Hematopoietic multipotent progenitor cell treated with erythropoietin and hydrocortisone succinate and interleukin-3 and kit ligand, for 8 days (in vitro differentiated cells): Measurements from ENCODE around the gene DCAKD.
"Not testable (repeated sequence)": the region's sequence is repeated elsewhere in the genome, so short reads cannot be mapped to it uniquely, and the experiment has no call there.

ENCODE experiments used
- DNase-seq: peaks from one replicate; pipeline ENCODE4 v3.0.0-alpha.2; 2015

The DCAKD gene

DNA sequence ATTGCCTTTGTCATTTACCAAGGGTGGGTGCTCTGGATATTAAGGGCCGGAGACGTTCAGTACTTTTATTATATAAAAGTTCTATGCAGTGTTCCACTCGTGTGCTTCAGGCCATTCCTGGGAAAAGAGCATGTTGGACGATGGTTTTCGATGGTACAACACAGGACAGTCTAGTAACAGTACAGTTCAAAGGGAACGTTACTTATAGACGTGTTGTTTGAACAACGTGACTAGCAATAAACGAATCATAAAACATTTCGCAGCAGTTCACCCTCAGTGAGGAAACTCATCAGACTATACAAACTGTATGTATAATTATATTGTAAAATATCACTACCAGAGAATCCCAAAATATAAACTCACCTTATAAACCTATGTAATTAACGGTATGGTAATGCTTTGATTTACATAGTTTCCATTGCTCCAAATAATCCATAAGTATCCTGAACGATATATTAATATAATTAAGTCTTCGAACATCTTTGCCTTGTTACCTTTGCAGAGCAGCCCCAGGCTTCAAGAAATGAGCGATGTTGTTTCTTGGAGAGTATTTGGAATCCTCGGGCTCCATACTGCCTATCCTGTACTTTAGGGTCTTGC lies 10.3 kb upstream of the DCAKD start:
- DNase-seq = no peak

DNA sequence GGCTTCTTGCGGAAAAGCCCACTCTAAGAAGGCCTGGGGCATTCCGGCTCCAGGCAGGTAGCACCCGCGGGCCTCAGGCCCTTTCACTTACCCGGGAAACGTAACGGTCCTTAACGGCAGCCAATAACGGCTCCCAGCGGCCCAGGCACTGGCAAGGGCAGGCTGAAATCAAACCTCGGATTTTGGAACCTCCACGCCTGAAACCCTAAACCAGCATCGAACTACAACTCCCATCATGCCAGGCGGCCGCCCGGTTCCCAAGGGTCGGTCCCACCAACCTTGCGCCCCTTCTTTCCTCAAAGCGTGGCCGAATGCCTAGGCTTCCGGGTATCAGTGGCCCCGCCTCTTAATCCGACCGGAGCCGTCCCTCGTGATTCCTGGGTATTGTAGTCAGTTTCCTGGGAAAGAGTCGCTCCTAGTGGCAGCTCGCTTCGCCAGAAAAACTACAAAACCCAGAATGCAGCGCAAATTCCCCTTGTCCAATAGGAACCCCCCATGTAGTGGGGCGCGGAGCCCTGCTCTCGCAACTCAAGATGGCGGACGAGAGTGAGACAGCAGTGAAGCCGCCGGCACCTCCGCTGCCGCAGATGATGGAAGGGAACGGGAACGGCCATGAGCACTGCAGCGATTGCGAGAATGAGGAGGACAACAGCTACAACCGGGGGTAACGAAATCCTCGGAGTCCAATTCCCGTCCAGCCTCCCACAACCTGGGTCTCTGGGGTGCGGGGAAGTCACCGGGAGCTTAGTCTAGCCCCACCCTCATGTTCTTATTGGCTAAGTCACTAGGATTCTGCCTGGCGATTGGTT lies 9.6 kb upstream of the DCAKD start, which contains the start of gene NMT1:
NMT1 (plus strand) TSS at position 521 of the 809 bp plus-strand sequence; CDS start at position 534, 13 bp downstream.
- peak; percentile 100 for DNase-seq

DNA sequence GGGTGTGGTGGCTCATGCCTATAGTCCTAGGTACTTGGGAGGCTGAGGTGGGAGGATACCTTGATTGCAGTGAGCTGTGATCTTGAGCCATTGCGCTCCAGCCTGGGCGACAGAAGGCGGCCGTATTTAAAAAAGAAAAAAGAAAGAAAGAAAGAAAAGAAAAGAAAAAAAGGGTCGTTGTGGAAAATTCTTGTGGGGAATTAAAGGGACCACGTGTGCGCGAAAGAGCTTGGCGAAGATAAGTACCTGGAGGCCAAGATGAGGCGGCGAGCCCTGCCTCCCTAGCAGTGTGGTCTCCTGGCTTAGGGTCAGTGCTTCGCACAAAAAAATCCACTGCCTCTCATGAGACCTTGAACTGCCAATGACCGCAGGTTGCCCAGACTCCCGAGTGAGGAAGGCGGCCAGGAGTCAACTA lies 9.0 kb upstream of the DCAKD start:
- DNase-seq = no peak

DNA sequence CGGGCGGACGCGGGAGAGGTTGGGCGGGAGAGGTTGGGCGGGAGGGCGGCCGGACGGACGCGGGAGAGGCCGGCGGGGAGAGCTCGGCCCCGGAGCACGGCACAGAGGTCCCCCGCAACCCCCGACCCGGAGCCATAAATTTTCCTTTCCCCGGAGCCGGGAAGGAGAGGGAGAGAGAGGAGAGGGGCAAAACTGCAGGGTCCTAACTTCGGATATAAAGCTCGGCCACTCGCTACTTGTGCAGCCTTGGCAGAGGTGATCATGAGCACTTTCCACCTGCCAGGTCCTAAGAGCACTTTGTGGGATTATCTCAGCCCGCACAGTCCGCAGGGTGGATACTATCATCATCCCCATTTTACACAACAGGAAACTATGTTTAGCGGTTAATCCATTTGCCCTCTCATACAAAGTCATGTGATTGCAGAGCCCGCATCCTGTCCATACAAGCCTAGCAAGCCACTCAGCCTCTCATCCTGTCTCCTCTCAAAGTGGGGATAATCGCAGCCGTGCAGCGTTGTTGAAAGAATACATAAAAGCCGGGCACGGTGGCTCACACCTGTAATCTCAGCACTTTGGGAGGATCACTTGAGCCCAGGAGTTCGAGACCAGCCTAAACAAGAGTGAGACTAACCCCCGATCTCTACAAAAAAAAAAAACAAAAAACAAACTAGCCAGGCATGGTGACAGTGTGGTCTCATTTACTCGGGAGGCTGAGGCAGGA lies 780 bp upstream of the DCAKD start:
- peak; percentile 73 for DNase-seq

DNA sequence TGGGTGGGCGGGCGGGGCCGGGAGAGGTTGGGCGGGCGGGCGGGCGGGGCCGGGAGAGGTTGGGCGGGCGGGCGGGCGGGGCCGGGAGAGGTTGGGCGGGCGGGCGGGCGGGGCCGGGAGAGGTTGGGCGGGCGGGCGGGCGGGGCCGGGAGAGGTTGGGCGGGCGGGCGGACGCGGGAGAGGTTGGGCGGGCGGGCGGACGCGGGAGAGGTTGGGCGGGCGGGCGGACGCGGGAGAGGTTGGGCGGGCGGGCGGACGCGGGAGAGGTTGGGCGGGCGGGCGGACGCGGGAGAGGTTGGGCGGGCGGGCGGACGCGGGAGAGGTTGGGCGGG lies 254 bp upstream of the DCAKD start:
- not testable (repeated sequence) for DNase-seq

DNA sequence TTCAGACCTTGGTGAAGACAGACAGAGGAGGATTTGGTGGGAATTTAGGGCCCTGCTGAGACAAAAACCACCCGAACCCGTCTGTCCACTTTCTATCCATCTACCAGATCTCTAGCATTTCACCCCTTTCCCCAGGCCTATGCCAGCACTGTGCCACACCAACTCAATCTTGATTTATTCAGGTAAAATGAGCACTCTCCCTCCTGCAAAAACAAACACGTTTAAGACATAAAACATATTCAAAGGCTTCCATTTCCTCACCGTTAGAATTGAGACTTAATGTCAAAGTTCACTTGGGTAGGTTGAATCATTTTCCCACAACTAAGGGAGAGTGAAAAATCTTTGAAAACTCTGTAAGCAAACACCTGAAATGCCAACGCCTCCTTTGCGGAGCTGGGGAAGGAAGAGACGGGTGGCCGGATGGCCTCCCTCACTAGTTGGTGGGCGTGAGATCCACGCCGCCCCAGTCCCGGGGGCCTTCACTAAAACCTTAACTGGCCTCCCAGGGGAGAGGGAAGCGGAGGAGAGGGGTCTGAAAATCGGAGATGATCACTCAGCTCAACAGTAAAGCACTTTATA lies 862 bp downstream of the DCAKD start:
- peak; percentile 43 for DNase-seq

DNA sequence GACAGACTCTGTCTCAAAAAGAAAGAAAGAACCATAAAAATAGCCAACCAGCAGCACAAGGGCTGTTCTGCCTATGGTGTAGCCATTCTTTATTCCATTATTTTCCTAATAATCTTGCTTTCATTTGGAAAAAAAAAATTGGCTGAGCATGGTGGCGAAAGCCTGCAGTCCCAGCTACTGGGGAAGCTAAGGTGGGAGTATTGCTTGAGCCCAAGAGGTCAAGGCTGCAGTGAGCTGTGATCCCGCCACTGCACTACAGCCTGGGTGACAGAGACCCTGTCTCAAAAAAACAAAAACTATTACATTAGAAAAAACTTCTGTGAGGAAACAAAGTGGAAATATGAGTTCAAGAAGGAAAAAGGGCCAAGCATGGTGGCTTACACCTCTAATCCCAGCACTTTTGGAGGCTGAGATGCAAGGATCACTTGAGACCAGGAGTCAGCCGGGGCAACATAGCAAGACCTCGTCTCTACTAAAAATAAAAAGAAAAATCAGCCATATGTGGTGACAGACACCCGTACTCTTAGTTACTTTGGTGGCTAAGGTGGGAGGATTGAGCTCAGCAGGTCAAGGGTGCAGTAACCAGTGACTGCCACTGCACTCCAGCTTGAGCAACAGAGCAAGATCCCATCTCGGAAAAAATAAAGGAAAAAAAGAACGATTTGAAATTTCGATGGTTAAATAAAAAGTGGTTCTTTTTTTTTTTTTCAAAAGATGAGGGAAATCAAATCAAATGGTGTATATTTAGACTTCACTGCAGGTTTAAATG lies 2.5 kb downstream of the DCAKD start:
- DNase-seq = peak; percentile 29

DNA sequence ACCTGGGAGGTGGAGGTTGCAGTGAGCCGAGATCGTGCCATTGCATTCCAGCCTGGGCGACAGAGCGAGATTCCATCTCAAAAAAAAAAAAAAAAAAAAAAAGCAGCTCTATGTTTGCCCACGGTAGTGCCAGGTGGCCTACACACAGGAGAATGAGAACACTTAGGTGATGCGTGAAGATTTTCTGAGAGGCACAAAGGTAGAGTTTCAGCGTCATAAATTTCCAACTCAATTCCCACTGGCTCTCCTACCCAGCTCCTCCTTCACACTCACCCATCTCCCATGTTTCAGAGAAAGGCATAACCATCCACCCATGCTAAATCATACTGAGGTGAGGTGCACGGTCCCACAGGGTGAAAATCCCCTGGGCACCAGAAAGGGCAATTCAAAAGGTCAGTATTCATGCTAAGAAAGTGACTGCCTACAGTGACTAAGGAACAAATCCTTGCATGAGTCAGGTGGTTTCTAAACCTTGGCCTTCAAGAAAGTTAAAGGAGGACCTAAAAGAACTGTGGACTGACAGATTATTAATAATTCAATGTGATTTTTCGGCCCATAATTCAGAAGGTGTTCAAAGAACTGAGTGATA lies 4.8 kb downstream of the DCAKD start:
- DNase-seq = no peak

DNA sequence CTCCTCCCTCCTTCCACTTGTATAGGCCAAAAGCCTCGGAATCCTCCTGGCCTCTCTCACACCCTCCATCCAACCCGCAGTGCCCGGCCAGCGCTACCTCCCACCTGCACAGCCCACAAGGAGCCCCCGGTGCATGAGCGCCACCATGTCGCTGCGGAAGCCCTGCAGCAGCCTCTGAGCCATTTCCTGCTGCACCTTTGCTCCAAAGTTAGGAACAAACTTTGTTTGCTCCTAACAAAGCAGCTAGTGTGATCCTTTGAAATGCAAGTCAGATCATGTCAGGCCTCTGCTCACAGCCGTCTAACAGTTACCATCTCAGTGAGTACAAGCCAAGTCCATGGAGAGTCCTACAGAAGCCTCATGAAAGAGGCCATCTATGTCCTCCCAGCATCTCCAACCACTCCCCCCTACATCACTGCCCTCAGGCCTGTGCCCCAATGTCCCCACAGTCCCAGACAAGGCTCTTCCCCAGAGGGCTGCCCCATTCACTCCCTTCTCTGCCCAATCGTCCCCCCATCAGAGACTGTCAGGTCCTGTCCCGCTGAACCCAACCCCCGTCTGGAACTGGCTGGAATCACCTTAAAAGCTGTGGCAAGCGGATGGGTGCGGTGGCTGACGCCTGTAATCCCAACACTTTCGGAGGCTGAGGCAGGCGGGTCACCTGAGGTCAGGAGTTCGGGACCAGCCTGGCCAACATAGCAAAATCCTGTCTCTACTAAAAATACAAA lies 7.5 kb downstream of the DCAKD start:
- no peak for DNase-seq

DNA sequence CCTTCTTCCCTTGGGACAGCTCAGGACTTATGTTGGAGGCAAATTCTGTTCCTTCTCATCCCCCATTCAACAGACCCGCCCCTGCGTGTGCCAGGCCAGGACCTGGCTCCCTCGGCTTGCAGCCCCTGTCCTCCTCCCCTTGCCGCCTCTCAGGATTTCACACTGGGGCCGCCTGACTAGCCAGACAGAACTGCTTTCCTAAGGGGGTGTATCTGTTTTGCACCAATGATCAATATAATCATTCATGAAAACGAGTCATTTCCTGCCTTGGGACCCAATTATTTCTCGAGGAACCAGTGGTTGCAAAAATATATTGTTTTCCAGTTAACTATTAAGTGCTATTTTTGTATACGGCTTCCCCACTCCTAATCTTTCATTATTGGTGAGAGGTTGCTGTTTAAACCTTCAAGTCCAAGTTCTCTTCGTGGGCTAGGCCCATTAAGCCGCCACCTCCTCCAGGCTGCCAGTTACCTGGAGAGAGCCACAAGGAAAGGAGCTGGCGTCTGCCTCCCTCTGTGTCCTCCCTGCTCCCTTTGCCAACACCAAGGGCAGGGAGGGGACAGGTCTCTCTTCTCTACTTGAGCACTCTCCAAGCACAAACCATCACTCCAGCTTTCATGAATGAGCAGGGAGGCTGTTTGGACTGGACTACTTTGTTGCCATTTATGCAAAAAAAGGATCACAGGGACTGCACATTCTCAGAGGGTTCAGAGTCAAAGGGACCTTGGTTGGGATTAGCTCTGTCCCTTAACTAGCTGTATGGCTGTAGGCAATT lies 8.9 kb downstream of the DCAKD start:
- no peak for DNase-seq

DNA sequence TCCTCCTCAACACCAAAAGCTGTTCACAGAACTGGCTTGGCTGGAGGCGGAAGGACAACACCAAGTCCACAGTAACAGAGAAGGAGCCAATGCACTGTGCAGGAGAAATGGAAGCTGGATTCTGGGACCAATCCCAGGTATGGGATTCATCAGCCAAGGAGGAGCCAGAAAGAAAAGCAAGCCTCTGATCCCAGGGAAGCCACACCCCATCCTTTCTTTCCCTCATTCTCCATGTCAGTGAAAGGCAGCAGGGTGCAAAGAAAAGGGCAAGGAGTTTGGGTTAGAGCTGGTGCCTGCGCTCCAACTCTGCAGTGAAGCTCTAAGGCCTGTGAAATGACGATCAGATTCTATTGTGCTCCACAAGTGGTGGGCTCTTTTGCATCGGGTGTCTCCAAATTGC lies 11.0 kb downstream of the DCAKD start:
- DNase-seq = no peak

DNA sequence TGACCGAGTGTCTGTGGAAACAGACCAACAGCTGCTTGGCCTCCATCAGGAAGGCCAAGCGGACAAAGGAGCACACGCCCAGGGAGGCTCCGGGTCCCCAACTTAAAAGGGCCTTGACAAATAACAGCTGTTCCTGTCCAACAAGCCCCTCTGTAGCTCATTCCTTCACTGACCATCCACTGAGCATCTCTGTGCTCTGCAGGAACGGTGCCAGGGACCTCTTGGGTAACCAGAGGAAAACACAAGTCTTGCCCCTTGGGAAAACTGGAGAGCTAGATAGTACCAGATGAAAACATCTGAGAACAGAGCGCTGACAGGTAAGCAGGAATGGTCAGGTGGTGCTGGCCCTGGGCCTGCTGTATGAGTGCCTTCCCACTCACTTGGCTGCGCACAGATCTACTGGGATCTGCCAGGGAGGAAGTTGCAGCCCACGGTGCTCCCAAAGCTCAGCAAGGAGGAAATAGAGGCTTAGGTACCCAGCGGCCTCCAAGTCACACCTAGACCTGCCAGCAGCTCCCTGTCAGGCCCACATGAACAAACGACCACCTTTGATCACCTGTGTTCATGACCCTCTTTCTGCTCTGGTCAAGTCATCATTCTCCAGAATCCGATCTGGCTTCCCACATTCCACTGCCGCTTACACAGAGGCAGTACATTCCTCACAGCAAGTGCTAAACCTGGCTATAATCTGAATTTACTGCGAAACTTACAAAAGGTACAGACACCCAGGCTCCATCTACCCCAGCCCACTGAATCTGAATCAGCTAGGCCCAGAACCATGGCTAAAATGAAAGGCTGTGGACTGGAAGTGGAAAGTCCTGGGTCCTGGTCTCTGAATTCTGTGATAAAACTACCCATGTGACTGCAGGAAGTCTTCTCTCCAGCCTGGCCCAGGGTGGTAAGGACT lies 12.5 kb downstream of the DCAKD start:
- DNase-seq = no peak

DNA sequence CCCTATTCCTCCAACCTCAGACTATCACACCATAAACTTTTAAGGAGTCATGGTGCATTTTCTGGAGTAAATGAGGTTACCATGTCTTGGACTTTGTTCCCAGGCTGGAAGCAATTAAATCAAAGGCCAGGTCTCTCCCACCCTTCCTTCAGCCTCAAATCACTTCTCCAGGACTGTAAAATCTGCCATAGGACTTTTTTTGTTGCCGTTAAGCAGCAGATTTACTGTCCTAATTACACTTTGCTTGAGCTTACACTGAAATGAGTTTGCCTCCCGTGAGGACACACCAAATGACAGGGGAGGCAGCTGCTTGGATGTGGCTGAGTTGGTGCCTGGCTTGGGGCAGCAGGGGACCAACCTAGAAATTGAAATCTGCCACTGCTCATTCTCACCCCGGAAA lies 14.7 kb downstream of the DCAKD start:
- DNase-seq = no peak

DNA sequence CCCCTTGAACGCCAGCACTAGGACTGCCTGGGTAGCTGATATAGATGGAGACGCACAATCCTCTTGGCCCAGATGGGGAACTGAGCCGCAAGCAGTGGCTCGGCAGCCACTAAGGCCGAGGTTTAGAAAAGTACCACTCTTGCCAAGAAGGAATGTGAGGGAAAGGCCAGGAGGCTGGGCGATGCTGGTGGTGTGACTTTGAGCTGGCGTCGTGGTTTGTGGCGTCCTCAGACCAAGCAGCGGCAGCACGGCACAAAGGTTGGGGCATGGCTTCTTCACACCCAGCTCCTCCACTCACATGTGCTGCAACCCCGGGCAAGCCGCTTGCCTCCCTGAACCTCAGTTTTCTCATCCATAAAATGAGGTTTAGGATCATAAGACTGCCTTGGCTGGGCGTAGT lies 15.6 kb downstream of the DCAKD start:
- no peak for DNase-seq

DNA sequence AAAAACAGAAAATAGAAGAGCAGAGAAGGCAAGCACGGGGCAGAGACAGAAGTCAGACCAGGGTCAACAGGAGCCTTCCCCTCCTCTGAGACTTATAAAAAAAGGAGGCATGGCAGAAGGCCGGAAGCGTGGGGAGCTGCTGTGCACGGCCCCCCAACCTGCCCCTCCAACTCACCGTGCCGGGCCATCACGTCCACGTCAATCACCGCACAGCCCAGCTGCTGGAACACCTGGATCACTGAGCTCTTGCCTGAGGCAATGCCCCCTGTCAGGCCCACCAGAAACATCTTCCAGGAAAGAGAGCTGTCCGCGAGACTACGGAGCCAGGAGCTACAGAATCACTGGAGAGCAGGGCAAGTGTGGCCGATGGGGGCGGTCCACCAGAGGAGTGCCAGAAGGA lies 16.8 kb downstream of the DCAKD start:
- DNase-seq = no peak

DNA sequence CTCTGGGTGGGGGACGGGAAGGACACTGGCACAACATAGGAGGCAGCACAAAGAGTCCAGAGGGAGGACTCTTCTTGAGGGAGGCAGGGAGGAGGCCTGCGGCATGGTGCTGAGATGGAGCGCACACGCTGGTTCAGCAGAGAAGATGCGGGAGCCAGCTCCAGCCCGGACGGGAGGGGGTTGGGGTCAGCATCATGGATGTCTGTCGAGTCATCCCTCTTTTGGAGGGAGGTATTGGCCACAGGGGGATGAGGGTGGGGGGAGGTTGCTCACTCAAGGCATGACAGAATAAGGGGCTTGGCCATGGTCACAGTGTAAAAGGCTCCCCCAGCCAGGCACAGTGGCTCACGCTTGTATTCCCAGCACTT lies 19.3 kb downstream of the DCAKD start:
- no peak for DNase-seq

DNA sequence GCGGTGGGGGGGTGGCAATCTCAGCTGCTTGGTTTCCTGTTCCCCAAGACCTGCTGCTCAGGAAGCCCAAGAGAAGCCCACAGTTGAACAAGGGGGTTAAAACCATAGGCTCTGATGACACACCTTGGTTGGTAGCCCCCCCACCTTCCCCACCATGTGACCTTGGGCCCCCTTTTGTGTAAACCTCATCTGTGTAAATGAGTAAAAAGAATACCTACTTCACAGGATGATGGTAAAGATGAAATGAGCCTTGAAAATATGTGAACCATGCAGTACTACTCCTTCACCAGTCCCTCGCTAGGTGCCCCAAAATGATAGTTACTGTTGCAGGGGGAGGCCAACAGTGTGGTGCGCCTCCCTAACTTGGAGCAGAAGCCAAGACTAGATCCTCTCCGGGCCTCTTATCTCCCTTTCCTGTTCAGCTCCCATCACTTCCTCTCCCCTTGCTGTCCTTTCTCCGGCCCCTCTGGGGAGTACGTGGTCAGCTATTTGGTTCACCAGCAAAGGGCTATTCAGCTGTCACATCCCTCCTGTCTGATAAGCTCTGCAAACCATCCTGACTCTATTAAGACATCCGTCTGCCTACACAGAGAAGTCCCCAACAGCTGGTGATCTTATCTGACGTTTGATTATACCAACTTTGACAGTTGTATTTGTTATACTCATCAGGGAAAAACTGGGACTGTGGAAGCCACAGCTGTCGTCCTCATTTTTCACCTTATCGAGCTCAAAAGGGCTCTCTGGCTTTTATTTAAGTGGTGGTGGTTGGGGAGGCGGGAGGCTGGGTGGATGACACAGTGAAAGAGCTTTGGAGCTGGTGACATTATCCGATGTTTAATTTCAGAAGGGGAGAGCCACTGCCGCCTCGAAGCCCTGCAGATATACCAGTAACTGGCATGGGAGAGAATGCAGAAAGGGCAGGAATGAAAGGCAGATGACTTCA lies 19.9 kb downstream of the DCAKD start:
- peak; percentile 36 for DNase-seq

DNA sequence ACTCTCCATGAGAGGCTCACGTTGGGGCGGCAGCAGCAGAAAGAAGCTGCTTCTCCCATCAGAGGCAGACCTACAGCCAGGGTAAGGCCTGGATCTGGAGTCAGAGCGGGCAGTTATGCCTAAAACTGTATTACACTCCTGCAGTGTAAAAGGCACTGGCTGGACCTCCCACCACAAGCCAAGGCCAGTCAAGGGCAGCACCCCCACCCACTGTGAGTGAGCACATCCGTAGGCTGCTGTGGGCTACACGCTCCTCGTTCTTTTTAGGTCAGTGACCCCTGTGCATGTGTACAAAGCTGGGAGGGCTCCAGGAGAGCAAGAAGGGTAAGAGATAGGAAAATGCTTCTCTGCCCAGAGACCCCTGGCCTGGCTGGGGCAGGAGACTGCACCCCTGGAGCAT lies 20.7 kb downstream of the DCAKD start:
- no peak for DNase-seq
